HCT116 (cell line): ENCODE results near the gene ARID2. TPM values are rescaled to one million over a fixed set of nuclear protein-coding genes. Genes with fewer than 3 reads are reported as not detected.

Experiments
- ATAC-seq: fragments of 200-7000 bp; cut with Tn5 transposase; 2 replicates; pipeline ENCODE4 v1.9.1; 2020; ENCODE audit warnings: mild to moderate bottlenecking, moderate library complexity
- BruUV-seq: library from RNA; stranded (reverse); fragments of 400-500 nt; replicated peaks from 2 replicates; lab custom pipeline; 2021; lab: Mats Ljungman, UMichigan
- CTCF ChIA-PET: fragments of 300-600 bp; sonication (Branson Sonifier 250); formaldehyde crosslinking; loops from one replicate; lab custom pipeline; 2021; ENCODE audit warnings: antibody characterized with exemption; lab: Charles Lee
- POLR2A ChIA-PET: fragments of 300-600, 350-600 bp; sonication (Branson Sonifier 250); formaldehyde crosslinking; loops from one replicate; lab custom pipeline; 2021; ENCODE audit warnings: antibody characterized with exemption; lab: Charles Lee
- RAD21 ChIA-PET, 2 experiments: fragments of 300-600 bp; sonication (Branson Sonifier 250); formaldehyde crosslinking; loops; one replicate each; lab custom pipeline; 2023; ENCODE audit warnings: low total read pairs in 2 of 2; ENCODE audit not compliant: uncharacterized antibody in 2 of 2, unreplicated experiment in 2 of 2, low non-redundant PET in 1 of 2; lab: Charles Lee
- DNase-seq: peaks from one replicate; pipeline ENCODE4 v3.0.0-alpha.2; 2010; ENCODE audit warnings: low read depth, low spot score
- H2AFZ ChIP-seq: fragments of 200-600 bp; shearing (Covaris generic), sonication (generic); 2 replicates; pipeline ENCODE4 v1.6.1; 2017; ENCODE audit warnings: low read depth, mixed run types, mixed read lengths, antibody characterized with exemption, low read length; ENCODE audit not compliant: poor library complexity, severe bottlenecking
- H3K27ac ChIP-seq: 2 replicates; pipeline ENCODE4 v1.5.1; 2012; ENCODE audit warnings: low read depth, low read length
- H3K27me3 ChIP-seq: fragments of 200-600 bp; sonication (generic); 2 replicates; pipeline ENCODE4 v1.6.1; 2016; ENCODE audit warnings: mixed run types, low read length, mixed read lengths; ENCODE audit not compliant: insufficient read depth
- H3K36me3 ChIP-seq, 2 experiments: fragments of 200-500 bp in 1 of 2; fragments of 200-600 bp in 1 of 2; sonication (Bioruptor generic) in 1 of 2; sonication (generic) in 1 of 2; 2 replicates each; pipeline versions ENCODE4 v1.5.1 to v1.6.1; 2014 to 2016; ENCODE audit warnings: low read length in 2 of 2, inconsistent platforms in 1 of 2, mixed read lengths in 1 of 2, mixed run types in 1 of 2; ENCODE audit not compliant: insufficient read depth in 2 of 2, control insufficient read depth in 1 of 2
- H3K4me1 ChIP-seq, 2 experiments: fragments of 200-600 bp in 1 of 2; sonication (generic) in 1 of 2; 2 replicates each; pipeline versions ENCODE4 v1.5.1 to v1.6.1; 2012 to 2017; ENCODE audit warnings: low read length in 2 of 2, inconsistent platforms in 1 of 2, mild to moderate bottlenecking in 1 of 2, mixed read lengths in 1 of 2, mixed run types in 1 of 2, moderate library complexity in 1 of 2; ENCODE audit not compliant: insufficient read depth in 2 of 2, control insufficient read depth in 1 of 2
- H3K4me2 ChIP-seq: fragments of 200-600 bp; sonication (generic); 2 replicates; pipeline ENCODE4 v1.6.1; 2017; ENCODE audit warnings: mixed run types, low read length, mixed read lengths
- H3K4me3 ChIP-seq, 2 experiments: fragments of 200-600 bp in 1 of 2; sonication (generic) in 1 of 2; replicated peaks in 1 of 2; 2 replicates each; pipeline ENCODE4 v1.5.1; 2011 to 2016; ENCODE audit warnings: low read length in 2 of 2, control low read depth in 1 of 2, low read depth in 1 of 2, mild to moderate bottlenecking in 1 of 2, mixed read lengths in 1 of 2, mixed run types in 1 of 2
- H3K79me2 ChIP-seq: fragments of 200-600 bp; sonication (generic); 2 replicates; pipeline ENCODE4 v1.6.1; 2017; ENCODE audit warnings: mild to moderate bottlenecking, mixed run types, low read length, moderate library complexity, mixed read lengths; ENCODE audit not compliant: insufficient read depth
- H3K9ac ChIP-seq: fragments of 200-600 bp; sonication (generic); 2 replicates; pipeline ENCODE4 v1.6.1; 2016; ENCODE audit warnings: low read length, mixed read lengths
- H3K9me2 ChIP-seq: fragments of 200-600 bp; sonication (generic), shearing (Covaris generic); 2 replicates; pipeline ENCODE4 v1.6.1; 2017; ENCODE audit warnings: mixed run types, mild to moderate bottlenecking, moderate library complexity; ENCODE audit not compliant: insufficient read depth
- H3K9me3 ChIP-seq, 2 experiments: fragments of 200-500 bp in 1 of 2; fragments of 200-600 bp in 1 of 2; sonication (Bioruptor generic) in 1 of 2; sonication (generic) in 1 of 2; 2 replicates each; pipeline ENCODE4 v1.6.1; 2014 to 2017; ENCODE audit warnings: low read length in 2 of 2, mixed read lengths in 2 of 2, inconsistent platforms in 1 of 2, low read depth in 1 of 2, mild to moderate bottlenecking in 1 of 2, mixed run types in 1 of 2, moderate library complexity in 1 of 2; ENCODE audit not compliant: control insufficient read depth in 1 of 2, insufficient read depth in 1 of 2
- H4K20me1 ChIP-seq: fragments of 200-600 bp; sonication (generic), shearing (Covaris generic); 2 replicates; pipeline ENCODE4 v1.6.1; 2017; ENCODE audit warnings: mixed run types, mild to moderate bottlenecking, moderate library complexity; ENCODE audit not compliant: insufficient read depth
- ATF3 ChIP-seq: IDR thresholded peaks from 2 replicates; pipeline ENCODE4 v1.6.1; 2012
- CEBPB ChIP-seq: IDR thresholded peaks from 2 replicates; pipeline ENCODE4 v1.6.1; 2012; ENCODE audit warnings: low read depth
- CTCF ChIP-seq, 3 experiments: fragments of 200-600 bp in 1 of 3; sonication (generic) in 1 of 3; IDR thresholded peaks in 2 of 3; conservative IDR thresholded peaks in 1 of 3; 2 replicates each; pipeline ENCODE4 v1.5.1; 2012 to 2017; ENCODE audit warnings: low read depth in 2 of 3, low read length in 2 of 3, antibody characterized with exemption in 1 of 3, borderline replicate concordance in 1 of 3, control low read depth in 1 of 3, mild to moderate bottlenecking in 1 of 3, mixed read lengths in 1 of 3, mixed run types in 1 of 3, moderate library complexity in 1 of 3; ENCODE audit not compliant: insufficient read depth in 1 of 3
- ELF1 ChIP-seq: IDR thresholded peaks from 2 replicates; pipeline ENCODE4 v1.6.1; 2012; ENCODE audit warnings: low read depth, borderline replicate concordance
- EZH2 ChIP-seq: fragments of 200-600 bp; sonication (generic); IDR thresholded peaks from 2 replicates; pipeline ENCODE4 v1.6.1; 2017; ENCODE audit warnings: antibody characterized with exemption, mixed run types
- EZH2phosphoT487 ChIP-seq: fragments of 200-600 bp; IDR thresholded peaks from 2 replicates; pipeline ENCODE4 v1.6.1; 2018; ENCODE audit warnings: antibody characterized with exemption, borderline replicate concordance
- JUND ChIP-seq: IDR thresholded peaks from 2 replicates; pipeline ENCODE4 v1.6.1; 2012
- POLR2A ChIP-seq: IDR thresholded peaks from 2 replicates; pipeline ENCODE4 v1.7.0; 2011; ENCODE audit warnings: borderline replicate concordance; ENCODE audit not compliant: insufficient read depth, insufficient read length; ENCODE audit errors: extremely low read depth
- POLR2AphosphoS5 ChIP-seq: IDR thresholded peaks from 2 replicates; pipeline ENCODE4 v1.6.1; 2011; ENCODE audit warnings: mild to moderate bottlenecking, low read depth, low read length, moderate library complexity
- RAD21 ChIP-seq: IDR thresholded peaks from 2 replicates; pipeline ENCODE4 v1.6.1; 2012; ENCODE audit warnings: low read depth, mild to moderate bottlenecking
- REST ChIP-seq: IDR thresholded peaks from 2 replicates; pipeline ENCODE4 v1.6.1; 2012; ENCODE audit warnings: low read depth
- SIN3A ChIP-seq: IDR thresholded peaks from 2 replicates; pipeline ENCODE4 v1.6.1; 2012; ENCODE audit warnings: low read depth
- SP1 ChIP-seq: IDR thresholded peaks from 2 replicates; pipeline ENCODE4 v1.6.1; 2012; ENCODE audit warnings: low read depth
- SRF ChIP-seq: IDR thresholded peaks from 2 replicates; pipeline ENCODE4 v1.6.1; 2012; ENCODE audit warnings: low read depth
- TCF7L2 ChIP-seq: IDR thresholded peaks from 2 replicates; pipeline ENCODE4 v1.7.0; 2011; ENCODE audit warnings: borderline replicate concordance, inconsistent platforms; ENCODE audit not compliant: insufficient read depth, insufficient read length; ENCODE audit errors: extremely low read depth
- YY1 ChIP-seq: IDR thresholded peaks from 2 replicates; pipeline ENCODE4 v1.6.1; 2011; ENCODE audit warnings: low read length, low read depth, moderate library complexity, mild to moderate bottlenecking; ENCODE audit not compliant: insufficient replicate concordance; ENCODE audit errors: extremely low read depth
- ZBTB33 ChIP-seq: IDR thresholded peaks from 2 replicates; pipeline ENCODE4 v1.6.1; 2011; ENCODE audit warnings: mild to moderate bottlenecking, low read length, moderate library complexity; ENCODE audit not compliant: insufficient replicate concordance; ENCODE audit errors: extremely low read depth
- ZFX ChIP-seq: fragments of 450-650 bp; IDR thresholded peaks from 2 replicates; pipeline ENCODE4 v1.6.1; 2017
- ZNF274 ChIP-seq: fragments of 200-500 bp; sonication (Bioruptor generic); IDR thresholded peaks from 2 replicates; pipeline ENCODE4 v1.6.1; 2014; ENCODE audit warnings: mild to moderate bottlenecking, low read depth, low read length, inconsistent platforms
- intact Hi-C: fragments of 100-400 bp; cut with micrococcal nuclease; formaldehyde crosslinking; loops from 2 replicates; pipeline ENCODE4 v1.10.0; 2022
- total RNA-seq: library from RNA; stranded (reverse); gene quantifications from one replicate; pipeline ENCODE4 v1.2.1, GENCODE V29; 2021; ENCODE audit not compliant: unreplicated experiment

The ARID2 gene
- total RNA-seq, 1 experiment from 2014 or later, result 30.5 TPM

- Histone ChIP-seq H3K36me3 (no peaks in the 10 kb centered on the region), H3K4me1 (peaks cover 9 to 28% of the 10 kb centered on the region in 2 experiments; a peak in 3 of 4 replicates), H3K9me3 (no peaks in the 10 kb centered on the region), H3K9me2 (no peaks in the 10 kb centered on the region), H4K20me1 (no peaks in the 10 kb centered on the region), H3K79me2 (peaks cover 72% of the 10 kb centered on the region), H3K9ac (peak overlapping the region; percentile 82), H3K27ac (peak overlapping the region; percentile 94), H2AFZ (peak overlapping the region; percentile 12), H3K4me3 (peak overlapping the region; percentile 84 to 85), H3K27me3 (no peaks in the 10 kb centered on the region), H3K4me2 (peak overlapping the region; percentile 80)
- peak; percentile 67 for ATAC-seq
- BruUV-seq, result no TSS peak
- intact Hi-C loops, result loop anchor here (2.0 to 10.0 kb wide), 5 partner anchors 185 to 597 kb away; no protein-coding TSS in a partner anchor
- ChIA-PET RAD21 (no interaction called here), CTCF (interaction anchor here (1.4 to 2.7 kb wide), 3 partner anchors 15 to 183 kb away, joined by 3 to 18 read pairs (median 4); no protein-coding TSS in a partner anchor), POLR2A (interaction anchor here (1.0 to 1.9 kb wide), 4 partner anchors 15 to 263 kb away, joined by 3 to 6 read pairs (median 4); partner anchors contain the start of gene SCAF11)
- DNase-seq, result peak; percentile 97
- TF ChIP-seq ZNF274 (no peak), JUND (peak; percentile 74), TCF7L2 (peak; percentile 75), SP1 (peak; percentile 92), CTCF (IDR thresholded peaks at IDR 0.05 in 2 of 3, conservative IDR thresholded peaks at IDR 0.05 in 1 of 3; ENCODE audit: borderline replicate concordance in 1 of 3, insufficient read depth in 1 of 3, low read depth in 2 of 3, low read length in 2 of 3) (no peak), ELF1 (peak; percentile 49), ZBTB33 (peak; percentile 63), ATF3 (no peak), SRF (no peak), SIN3A (peak; percentile 91), EZH2 (no peak), YY1 (peak; percentile 99), CEBPB (peak; percentile 65), REST (no peak), POLR2AphosphoS5 (peak; percentile 83), POLR2A (peak; percentile 52), RAD21 (peak; percentile 14; the same call in 1 of the 2 replicates), ZFX (0 out of 2 replicates have a peak, but pooled peaks have one; percentile 29), EZH2phosphoT487 (no peak)
Observed at GRCh38 chr12:45727301-45727979, 2.1 kb upstream of the ARID2 start.
